GM18519 (cell line): ENCODE measurements around the gene GLIPR2.
"Not testable (repeated sequence)": the region's sequence is repeated elsewhere in the genome, so short reads cannot be mapped to it uniquely, and the experiment has no call there.

Source experiments
- ATAC-seq: cut with Tn5 transposase; IDR thresholded peaks from one replicate; pipeline ENCODE4 v1.9.1; 2021; ENCODE audit warnings: mild to moderate bottlenecking, moderate library complexity; ENCODE audit not compliant: unreplicated experiment, low FRiP score

GLIPR2 gene, protein sequence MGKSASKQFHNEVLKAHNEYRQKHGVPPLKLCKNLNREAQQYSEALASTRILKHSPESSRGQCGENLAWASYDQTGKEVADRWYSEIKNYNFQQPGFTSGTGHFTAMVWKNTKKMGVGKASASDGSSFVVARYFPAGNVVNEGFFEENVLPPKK

DNA sequence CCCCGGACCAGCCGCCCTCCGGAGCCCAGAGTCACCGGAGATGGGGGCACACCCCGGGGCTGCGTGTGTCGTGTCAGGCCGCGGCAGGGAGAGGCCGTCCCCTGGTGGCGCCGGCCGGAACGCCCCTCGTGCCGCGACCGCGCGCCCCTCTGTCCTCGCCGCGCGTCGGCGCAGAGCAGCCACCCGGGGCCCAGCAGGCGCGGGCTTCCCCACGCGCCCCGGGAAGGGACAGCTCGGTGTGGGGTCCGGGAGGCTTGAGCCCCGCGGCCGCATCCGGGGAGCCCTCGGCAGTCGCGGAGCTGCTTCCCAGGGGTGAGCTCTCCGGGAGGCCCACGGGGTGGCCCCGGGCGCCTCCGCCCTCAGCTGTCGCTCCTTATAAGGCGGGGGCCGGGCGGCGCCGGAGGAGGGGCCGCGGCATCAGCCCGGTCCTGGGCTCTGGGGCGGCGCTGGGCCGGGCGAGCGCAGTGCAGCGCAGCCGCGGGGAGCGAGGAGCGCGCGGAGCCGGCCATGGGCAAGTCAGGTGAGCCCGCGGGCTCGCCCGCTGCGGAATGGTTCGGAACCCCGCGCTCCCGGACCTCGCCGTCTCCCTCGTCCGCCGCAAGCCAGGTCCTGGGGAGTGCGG is at the start of gene GLIPR2:
TSS of gene GLIPR2 (plus strand) at position 462 of the 622 bp plus-strand sequence. CDS start at position 508, 46 bp downstream.
- ATAC-seq, result peak; percentile 89

DNA sequence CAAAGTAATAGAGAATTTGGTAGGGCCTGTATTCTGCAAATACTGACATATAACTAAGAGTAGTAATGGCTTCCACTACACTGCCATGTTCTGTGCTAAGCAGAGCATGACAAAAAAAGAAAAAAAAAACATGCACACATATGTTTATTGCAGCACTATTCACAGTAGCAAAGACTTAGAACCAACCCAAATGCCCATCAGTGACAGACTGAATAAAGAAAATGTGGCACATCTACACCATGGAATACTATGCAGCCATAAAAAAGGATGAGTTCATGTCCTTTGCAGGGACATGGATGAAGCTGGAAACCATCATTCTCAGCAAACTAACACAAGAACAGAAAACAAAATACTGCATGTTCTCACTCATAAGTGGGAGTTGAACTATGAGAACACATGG is 49.5 kb upstream of the GLIPR2 start:
- ATAC-seq, result not testable (repeated sequence)

DNA sequence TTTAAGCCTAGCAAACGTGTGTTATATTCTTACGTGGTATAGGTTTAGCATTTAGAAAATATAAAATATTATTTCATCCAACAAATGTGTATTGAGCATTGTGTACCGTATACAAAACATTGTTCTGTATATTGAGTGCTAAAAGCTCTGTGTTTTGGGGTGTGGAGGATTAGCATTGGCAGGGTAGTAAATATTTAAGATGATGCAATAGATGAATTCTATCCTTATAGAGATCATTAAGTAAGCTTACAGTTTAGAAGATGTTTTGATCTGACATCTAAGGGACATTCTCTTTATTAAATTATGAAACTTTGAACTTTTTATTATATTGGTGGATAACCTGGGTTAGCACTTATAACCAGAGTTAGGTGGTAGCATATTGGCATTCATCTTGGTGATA is 48.5 kb upstream of the GLIPR2 start:
- ATAC-seq, result no peak

DNA sequence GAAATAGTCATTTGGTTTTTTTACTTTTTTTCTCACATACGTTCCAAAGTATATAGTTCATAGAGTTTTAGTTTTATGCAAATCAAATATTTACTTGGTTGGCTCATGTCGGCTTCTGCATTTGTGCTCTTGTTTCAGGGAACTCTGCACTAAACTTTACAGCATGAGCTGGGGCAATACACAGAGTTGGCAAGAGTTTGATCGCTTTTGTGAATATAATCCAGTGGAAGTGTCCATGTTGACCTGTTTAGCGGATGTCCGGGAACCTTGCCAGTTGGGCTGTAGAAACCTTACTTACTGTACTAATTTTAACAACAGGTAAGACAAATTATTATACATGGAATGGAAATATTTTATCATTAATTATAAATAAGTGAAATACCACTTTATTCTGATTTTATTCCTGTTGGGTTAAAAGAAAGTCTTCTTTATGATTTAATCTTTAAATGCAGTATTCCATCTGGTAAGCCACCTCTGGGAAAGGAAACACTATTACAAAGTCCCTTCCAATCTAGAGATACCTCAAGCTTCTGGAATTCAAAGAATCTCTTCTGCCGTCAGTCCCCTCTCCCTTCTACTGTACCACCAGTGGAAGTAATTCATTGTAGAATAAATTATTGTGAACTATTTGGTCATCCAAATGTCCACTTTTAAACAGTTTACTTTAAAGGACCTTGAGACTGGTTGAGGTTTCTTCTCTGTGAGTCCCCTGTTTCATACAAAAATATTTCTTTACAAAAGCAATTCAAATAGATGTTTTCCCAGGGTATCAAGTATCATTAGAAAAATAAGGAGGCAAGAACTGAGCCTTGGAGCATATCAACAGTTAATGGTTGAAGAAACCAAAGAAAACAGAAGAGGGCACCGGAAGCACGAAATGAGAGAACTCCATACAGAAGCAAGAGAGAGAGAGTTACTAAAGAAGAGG is 45.2 kb upstream of the GLIPR2 start:
- ATAC-seq, result no peak

DNA sequence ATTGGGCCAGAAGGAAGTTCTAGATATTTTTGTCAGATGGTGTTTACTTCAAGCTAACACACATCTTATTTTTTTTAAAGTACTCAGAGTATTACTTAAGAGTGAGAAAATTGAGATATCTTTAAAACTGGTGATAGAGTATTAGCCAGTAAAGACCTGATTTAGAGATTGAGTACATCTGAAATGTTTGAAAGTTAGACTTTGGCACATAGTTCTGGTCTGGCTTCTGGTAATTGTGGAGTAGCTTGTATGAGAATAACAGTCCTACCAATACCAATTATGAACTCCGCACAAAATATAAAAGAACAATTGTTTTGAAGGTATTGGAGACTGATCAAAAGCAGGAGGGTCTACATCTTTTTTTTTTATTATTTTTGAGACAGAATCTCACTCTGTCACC is 44.5 kb upstream of the GLIPR2 start:
- ATAC-seq, result no peak

DNA sequence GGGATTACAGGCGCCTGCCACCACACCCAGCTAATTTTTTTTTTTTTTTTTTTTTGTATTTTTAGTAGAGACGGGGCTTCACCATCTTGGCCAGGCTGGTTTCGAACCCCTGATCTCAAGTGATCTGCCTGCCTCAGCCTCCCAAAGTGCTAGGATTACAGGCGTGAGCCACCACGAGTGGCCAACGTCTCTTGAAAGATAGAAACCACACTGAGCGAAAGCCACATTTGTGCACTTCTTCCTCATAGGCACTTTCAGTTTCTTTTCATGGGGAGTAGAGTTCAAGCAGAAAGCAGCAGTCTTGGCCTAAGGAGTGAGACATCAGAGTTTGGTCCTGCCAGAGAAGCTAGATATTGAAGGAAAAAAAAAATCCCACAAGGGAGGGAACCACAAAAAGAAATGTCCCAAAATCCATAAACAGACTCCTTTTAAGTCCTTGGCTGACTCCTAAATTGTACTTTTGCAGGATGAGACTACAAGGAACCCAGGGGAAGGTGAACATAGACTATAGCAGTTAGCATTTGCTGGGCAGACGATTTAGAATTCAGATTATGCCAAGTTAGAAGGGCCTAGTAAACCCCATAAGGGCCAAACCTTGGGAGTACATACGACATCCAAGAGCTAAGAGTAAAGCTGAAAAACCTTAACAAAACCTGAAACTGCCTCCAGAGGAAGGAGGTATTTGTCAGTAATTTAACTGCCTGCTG is 43.9 kb upstream of the GLIPR2 start:
- peak; percentile 89 for ATAC-seq

DNA sequence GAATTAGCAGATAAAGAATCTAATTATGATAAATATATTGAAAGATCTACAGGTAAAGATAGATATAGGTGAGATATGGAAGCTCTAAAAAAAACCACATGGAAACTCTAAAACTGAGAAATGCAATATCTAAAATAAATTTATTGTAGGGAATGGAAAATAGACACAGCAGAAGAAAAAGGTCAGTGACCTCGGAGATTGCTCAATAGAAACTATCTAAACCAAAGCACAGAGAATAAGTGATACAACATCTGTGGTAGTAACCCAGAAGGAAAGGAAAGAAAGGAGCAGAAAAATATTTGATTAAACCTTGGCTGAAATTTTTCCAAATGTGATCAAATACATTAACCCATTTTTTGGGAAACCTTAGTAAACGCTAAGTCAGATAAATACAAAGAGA is 43.1 kb upstream of the GLIPR2 start:
- ATAC-seq, result no peak

DNA sequence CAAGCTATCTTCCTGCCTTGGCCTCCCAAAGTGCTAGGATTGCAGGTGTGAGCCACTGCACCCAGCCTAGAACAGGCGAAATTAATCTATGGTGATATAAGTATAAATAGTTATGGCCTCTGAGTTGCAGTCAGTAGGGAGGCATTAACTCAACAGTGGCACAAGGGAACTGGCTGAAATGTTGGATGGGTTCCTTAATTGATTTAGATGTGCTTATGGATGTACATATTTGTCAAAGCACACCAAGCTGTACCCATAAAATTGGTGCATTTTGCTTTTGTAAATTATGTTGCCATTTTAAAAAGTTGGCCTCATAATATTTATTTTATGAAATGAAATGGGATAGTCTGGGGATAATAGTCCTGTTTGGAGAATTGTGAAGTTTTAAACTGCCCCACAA is 36.8 kb upstream of the GLIPR2 start:
- ATAC-seq, result no peak

DNA sequence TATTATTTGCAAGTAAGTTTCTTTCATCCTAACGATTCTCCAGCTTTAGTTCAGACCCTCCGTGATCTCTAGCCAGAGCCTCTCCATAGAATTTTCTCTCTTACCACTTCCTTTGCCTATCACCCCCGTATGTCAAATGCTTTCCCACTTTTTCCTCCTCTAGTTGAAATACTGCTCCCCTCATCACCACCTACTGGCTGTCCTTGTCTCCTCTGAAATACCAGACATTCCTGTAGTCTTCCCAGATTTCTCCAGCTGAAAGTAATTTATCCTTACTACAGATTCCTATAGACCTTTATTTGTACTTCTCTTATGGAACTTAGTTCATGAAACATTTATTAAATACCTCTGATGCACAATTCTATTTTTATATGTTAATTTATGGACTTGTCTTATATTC is 36.0 kb upstream of the GLIPR2 start:
- ATAC-seq, result no peak

DNA sequence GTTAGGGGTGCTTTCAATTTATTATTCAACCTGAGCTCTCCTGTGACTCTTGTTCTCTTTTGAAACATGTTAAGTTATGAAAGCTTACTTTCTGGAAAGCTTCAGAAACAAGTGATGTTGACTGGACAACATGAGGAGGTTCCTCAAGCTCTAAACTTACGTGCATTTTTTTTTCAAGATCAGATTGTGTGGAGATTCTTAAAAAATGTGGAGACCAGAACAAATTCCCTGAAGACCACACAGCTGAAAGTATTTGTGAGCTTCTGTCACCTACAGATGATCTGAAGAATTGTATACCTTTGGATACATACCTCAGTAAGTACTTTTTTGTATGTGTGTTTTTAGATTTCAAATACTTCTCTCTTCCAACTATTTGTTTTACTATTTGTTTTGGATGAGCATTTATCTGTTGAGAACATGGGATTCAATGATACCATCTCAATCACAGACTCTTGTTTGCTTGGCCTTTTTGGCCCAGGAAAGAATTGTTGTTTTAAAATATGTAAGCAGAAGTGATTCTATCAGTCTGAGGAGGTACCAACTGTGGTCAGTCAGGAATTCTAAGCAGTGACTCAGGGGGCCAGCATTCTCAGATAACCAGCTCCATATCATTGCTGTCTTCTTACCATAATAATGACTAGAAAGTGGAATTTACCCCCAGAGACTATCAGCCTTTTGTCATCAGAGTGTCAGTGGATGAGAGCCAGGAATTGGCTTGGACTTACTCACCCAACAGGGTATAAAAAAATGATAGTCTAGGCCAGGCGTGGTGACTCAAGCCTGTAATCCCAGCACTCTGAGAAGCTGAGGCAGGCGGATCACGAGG is 34.4 kb upstream of the GLIPR2 start:
- ATAC-seq, result no peak

DNA sequence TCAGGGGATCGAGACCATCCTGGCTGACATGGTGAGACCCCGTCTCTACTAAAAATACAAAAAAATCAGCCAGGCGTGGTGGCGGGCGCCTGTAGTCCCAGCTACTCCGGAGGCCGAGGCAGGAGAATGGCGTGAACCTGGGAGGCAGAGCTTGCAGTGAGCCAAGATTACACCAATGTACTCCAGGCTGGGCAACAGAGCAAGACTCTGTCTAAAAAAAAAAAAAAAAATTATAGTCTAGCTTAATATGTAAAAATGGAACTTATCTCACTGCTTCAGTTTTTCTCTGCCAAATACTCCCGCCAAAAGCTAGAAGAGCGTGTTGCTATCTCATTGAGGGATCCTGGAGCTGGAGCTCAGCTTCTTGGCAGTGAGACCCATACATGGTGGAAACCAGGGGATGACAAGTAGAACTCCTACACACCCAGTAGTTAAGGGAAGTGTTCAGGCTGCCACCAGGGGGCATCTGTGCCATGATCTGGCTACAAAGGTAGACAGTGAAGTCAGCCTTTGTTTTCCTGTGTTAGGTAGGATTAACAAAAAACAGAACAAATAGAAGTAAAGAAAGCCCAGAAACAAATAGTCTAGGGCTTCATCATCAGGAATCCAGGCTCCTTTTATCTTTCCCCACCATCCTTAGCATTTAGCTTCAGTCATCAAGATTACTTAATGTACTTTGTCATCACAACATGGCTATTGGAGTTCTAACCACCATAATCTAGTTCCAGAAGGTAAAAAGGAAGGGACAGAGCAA is 33.6 kb upstream of the GLIPR2 start:
- ATAC-seq, result no peak

DNA sequence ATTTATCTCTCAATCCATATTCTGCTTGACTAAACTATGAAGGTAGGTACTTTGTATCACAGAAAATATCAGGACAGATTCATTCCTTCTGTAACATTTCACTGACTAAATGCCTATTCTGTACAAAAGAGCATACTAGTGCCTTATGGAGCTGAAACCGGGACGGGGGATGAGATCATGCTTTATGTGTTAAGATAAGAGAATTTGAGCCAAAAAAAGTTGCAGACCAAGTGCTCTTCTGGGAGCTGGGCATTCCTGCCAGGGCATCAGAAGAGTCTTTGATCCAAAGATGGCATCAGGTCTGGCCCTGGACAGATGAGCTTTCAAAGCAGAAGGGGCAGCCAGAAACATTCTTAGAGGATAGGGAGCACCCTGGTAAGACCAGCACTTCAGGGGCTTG is 27.5 kb upstream of the GLIPR2 start:
- no peak for ATAC-seq

DNA sequence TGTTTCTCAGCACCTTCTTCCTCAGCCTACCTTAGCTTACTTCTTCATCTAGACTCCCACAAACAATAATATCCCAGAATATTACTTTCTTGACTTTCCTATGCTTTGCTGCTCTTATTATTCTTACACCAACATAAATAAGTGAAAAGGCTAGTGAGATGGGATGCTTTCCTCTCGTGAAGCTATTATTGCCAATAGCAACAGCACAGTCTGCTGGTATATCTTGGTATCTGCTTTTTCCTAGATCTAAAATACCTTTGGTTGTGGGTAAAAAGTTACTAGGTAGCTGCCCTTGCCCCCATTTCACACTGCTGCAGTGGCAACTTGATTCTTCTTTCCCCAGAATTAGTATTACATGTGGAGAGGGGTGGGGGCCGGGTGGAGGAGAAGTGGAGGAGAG is 26.1 kb upstream of the GLIPR2 start:
- ATAC-seq, result no peak

DNA sequence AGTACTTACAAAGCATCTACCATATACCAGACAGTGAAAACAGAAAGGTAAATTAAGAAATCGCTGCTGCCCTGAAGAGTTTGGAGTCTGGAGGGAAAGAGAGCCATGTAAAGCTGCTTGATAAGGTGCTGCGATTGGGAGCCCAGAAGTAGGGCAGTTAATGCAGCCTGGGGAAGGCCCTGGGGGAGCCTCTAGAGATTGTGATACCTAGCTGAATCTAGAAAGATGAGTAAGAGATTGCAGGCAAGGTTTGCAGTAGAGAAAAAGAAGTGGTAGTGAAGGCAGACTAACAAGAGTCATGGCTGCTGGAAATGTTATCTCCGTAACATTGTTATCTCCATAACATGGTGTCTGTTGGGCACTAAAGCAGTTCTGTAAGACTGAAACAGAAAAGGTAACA is 24.0 kb upstream of the GLIPR2 start:
- ATAC-seq, result no peak

DNA sequence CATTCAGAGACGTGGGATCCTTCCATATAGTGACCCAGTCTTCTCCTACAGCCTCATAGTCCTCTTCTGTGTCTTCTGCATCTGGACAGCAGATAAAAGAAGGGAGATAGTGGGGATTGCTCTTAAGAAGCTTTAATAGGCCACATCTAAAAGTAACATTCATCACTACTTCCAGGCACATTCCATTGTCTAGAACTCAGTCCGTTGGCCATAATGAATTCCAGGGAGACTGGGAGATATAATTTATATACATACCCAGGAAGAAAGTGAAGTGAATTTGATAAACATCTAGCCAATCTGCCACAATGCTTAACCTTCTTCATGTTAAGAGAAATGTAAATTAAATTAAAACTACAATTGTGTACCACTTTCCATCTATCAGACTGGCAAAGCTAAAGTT is 22.5 kb upstream of the GLIPR2 start:
- no peak for ATAC-seq

DNA sequence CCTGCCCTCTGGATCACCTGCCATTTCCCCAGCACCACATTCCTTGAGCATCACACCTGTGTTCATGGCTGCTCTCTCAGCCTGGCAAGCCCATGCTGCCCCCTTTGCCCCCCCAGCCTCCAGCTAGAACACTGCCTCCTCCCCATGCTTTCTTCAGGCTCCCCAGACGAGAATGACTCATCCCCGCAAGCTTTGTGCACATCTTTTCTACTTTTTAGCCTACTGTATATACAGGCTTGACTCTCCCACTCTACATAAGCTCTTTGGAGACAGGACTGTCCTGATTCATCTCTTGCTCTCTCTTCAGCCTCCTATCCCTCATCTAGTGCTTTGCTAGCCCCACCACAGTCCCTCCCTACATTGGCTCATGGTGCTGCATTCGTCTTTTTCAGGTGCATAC is 19.9 kb upstream of the GLIPR2 start:
- ATAC-seq, result no peak

DNA sequence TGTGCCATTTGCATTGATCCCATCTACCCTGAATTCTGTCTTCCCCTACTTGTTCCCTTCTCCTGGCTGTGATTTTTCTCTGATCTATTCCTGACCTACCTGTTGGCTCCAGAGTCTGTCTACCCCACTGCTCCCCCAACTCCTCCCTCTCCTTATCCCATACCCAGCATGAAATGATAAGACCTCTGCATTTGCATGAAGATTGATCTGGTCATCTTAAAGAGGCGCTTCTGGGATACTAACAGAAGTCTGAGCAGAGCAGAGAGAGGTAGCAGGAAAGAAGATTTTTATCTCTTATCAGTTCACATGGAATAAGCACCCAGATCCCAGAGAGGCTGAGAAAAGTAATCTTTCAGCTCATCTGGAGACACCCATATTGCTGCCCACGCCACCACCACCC is 18.3 kb upstream of the GLIPR2 start:
- ATAC-seq, result no peak

DNA sequence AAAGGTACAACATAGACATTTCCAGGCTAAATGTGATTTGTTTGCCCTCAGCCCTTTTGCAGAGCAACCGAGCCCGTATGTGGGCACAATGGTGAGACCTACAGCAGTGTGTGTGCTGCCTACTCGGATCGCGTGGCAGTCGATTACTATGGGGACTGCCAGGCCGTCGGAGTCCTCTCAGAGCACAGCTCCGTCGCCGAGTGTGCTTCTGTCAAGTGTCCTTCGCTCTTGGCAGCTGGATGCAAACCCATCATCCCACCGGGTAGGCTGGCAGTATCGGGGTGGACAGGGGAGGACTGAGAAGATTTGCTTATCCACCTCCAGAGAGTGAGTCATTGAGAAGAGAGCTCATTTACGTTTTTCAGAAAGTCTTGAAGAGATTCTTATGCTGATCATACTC is 17.8 kb upstream of the GLIPR2 start:
- ATAC-seq, result no peak

DNA sequence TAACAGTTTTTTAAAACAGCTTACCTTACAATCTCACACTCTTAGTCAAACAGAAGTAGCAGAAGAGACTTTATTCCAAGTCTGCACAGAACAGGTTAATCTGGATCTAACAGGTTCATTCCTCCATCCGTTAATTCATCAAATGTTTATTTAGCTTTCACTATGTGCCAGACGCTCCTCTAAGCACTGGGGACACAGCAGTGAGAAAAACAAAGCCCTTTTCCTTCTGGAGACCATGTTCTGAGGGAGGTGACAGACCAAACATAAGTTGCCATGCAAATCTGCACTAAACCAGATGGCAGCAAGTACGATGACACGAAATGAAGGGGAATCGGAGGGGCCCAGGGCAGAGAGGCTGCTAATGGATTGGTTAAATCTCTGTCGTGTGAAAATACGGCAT is 17.1 kb upstream of the GLIPR2 start:
- no peak for ATAC-seq

DNA sequence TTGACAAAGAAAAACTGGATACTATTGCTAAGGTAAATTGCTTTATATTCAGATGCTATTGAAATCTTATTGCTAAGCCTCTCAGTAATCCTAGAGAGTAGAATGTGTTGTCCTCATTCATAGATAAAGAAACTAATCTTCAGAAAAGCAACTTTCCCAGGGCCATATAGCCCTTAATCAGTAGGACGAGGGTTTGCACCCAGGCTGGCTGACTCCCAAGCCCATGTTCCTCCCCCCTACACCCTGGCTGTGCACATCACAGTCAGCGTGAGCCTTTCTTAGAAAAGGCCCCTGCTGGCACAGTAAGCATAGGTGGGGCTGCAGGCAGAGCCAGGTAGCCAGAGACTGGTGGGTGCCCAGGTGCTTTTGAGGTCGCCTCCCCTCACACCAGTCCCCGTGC is 15.8 kb upstream of the GLIPR2 start:
- no peak for ATAC-seq
